H9 (cell line): ENCODE data around the gene CELA3B. TPM values are rescaled to one million over a fixed set of nuclear protein-coding genes. Genes with fewer than 3 reads are reported as not detected.
A peak's percentile ranks its signal among the peaks of the same experiment; 100 is the strongest.

Source experiments
- DNase-seq: peaks from one replicate; pipeline ENCODE4 v3.0.0-alpha.2; 2017
- H2AFZ ChIP-seq: one replicate; pipeline ENCODE4 v1.6.1; 2013; ENCODE audit warnings: mild to moderate bottlenecking, low read length, control low read depth, moderate library complexity
- H2AK5ac ChIP-seq: 2 replicates; pipeline ENCODE4 v1.6.1; 2013; ENCODE audit warnings: low read length, control low read depth, mixed read lengths; ENCODE audit not compliant: insufficient read length
- H2BK120ac ChIP-seq: one replicate; pipeline ENCODE4 v1.6.1; 2013; ENCODE audit warnings: low read depth, mild to moderate bottlenecking, low read length, control low read depth, inconsistent platforms; ENCODE audit not compliant: poor library complexity, severe bottlenecking
- H2BK12ac ChIP-seq: 2 replicates; pipeline ENCODE4 v1.6.1; 2013; ENCODE audit warnings: low read length, control low read depth, mixed read lengths, low read depth; ENCODE audit not compliant: insufficient read length
- H2BK15ac ChIP-seq: 2 replicates; pipeline ENCODE4 v1.6.1; 2013; ENCODE audit warnings: low read depth, low read length, control low read depth
- H2BK20ac ChIP-seq: one replicate; pipeline ENCODE4 v1.6.1; 2013; ENCODE audit warnings: low read depth, mild to moderate bottlenecking, low read length, control low read depth, inconsistent platforms; ENCODE audit not compliant: poor library complexity, severe bottlenecking
- H2BK5ac ChIP-seq: 2 replicates; pipeline ENCODE4 v1.6.1; 2013; ENCODE audit warnings: low read length, control low read depth, mixed read lengths; ENCODE audit not compliant: insufficient read length
- H3K14ac ChIP-seq: 2 replicates; pipeline ENCODE4 v1.6.1; 2013; ENCODE audit warnings: low read length, control low read depth; ENCODE audit not compliant: insufficient read depth
- H3K18ac ChIP-seq: 2 replicates; pipeline ENCODE4 v1.6.1; 2013; ENCODE audit warnings: low read depth, mild to moderate bottlenecking, mixed read lengths, low read length, control low read depth; ENCODE audit not compliant: insufficient read length
- H3K23ac ChIP-seq: 2 replicates; pipeline ENCODE4 v1.6.1; 2013; ENCODE audit warnings: low read length, control low read depth, mixed read lengths, low read depth; ENCODE audit not compliant: insufficient read length
- H3K23me2 ChIP-seq: 2 replicates; pipeline ENCODE4 v1.6.1; 2013; ENCODE audit warnings: low read depth, mild to moderate bottlenecking, mixed read lengths, low read length, control low read depth; ENCODE audit not compliant: insufficient read length, poor library complexity, severe bottlenecking
- H3K27ac ChIP-seq: 2 replicates; pipeline ENCODE4 v1.5.1; 2013; ENCODE audit warnings: low read length, control low read depth, mixed read lengths, low read depth; ENCODE audit not compliant: insufficient read length
- H3K27me3 ChIP-seq: 2 replicates; pipeline ENCODE4 v1.6.1; 2013; ENCODE audit warnings: low read length, control low read depth, inconsistent platforms; ENCODE audit not compliant: insufficient read depth
- H3K4ac ChIP-seq: 2 replicates; pipeline ENCODE4 v1.6.1; 2013; ENCODE audit warnings: low read depth, mild to moderate bottlenecking, control low read depth, inconsistent platforms, low read length, moderate library complexity
- H3K4me1 ChIP-seq: 2 replicates; pipeline ENCODE4 v1.6.1; 2013; ENCODE audit warnings: low read length, control low read depth, inconsistent platforms; ENCODE audit not compliant: insufficient read depth
- H3K4me2 ChIP-seq: 2 replicates; pipeline ENCODE4 v1.6.1; 2013; ENCODE audit warnings: low read length, control low read depth, mixed read lengths; ENCODE audit not compliant: insufficient read length, insufficient read depth
- H3K56ac ChIP-seq: 2 replicates; pipeline ENCODE4 v1.6.1; 2013; ENCODE audit warnings: low read depth, mild to moderate bottlenecking, mixed read lengths, low read length, control low read depth; ENCODE audit not compliant: insufficient read length
- H3K79me1 ChIP-seq: 2 replicates; pipeline ENCODE4 v1.6.1; 2013; ENCODE audit warnings: low read depth, mild to moderate bottlenecking, moderate library complexity, low read length, control low read depth, inconsistent platforms; ENCODE audit not compliant: insufficient read depth, poor library complexity, severe bottlenecking
- H3K79me2 ChIP-seq: 2 replicates; pipeline ENCODE4 v1.6.1; 2013; ENCODE audit warnings: low read length, control low read depth, inconsistent platforms; ENCODE audit not compliant: insufficient read depth
- H3K9ac ChIP-seq: 2 replicates; pipeline ENCODE4 v1.6.1; 2013; ENCODE audit warnings: low read length, control low read depth, mixed read lengths; ENCODE audit not compliant: insufficient read length; ENCODE audit errors: extremely low read depth
- H3K9me3 ChIP-seq: one replicate; pipeline ENCODE4 v1.6.1; 2013; ENCODE audit warnings: low read depth, low read length, inconsistent platforms; ENCODE audit not compliant: control insufficient read depth
- H3T11ph ChIP-seq: one replicate; pipeline ENCODE4 v1.6.1; 2013; ENCODE audit warnings: mild to moderate bottlenecking, low read length, control low read depth, inconsistent platforms
- H4K20me1 ChIP-seq: one replicate; pipeline ENCODE4 v1.6.1; 2013; ENCODE audit not compliant: control insufficient read depth, insufficient read length, insufficient read depth
- H4K5ac ChIP-seq: 2 replicates; pipeline ENCODE4 v1.6.1; 2013; ENCODE audit warnings: low read depth, mild to moderate bottlenecking, mixed read lengths, low read length, control low read depth; ENCODE audit not compliant: insufficient read length
- H4K8ac ChIP-seq: replicated peaks from 2 replicates; pipeline ENCODE4 v1.6.1; 2013; ENCODE audit warnings: low read length, control low read depth, mixed read lengths, low read depth; ENCODE audit not compliant: insufficient read length
- H4K91ac ChIP-seq: 2 replicates; pipeline ENCODE4 v1.6.1; 2013; ENCODE audit warnings: low read depth, mild to moderate bottlenecking, moderate library complexity, mixed read lengths, low read length, control low read depth; ENCODE audit not compliant: insufficient read length
- H3K27ac Mint-ChIP-seq, 3 experiments: 2 replicates in 2 of 3; 3 replicates in 1 of 3; pipeline ENCODE4 v1.8.0; 2020 to 2021; ENCODE audit warnings: mixed read lengths in 3 of 3, mild to moderate bottlenecking in 1 of 3, moderate library complexity in 1 of 3
- H3K27me3 Mint-ChIP-seq: 2 replicates; pipeline ENCODE4 v1.8.0; 2021; ENCODE audit warnings: low read depth, mild to moderate bottlenecking, moderate library complexity, mixed read lengths
- H3K36me3 Mint-ChIP-seq, 3 experiments: 2 replicates in 2 of 3; 3 replicates in 1 of 3; pipeline ENCODE4 v1.8.0; 2020 to 2021; ENCODE audit warnings: low read depth in 3 of 3, mixed read lengths in 3 of 3; ENCODE audit not compliant: insufficient read depth in 1 of 3
- H3K4me1 Mint-ChIP-seq, 2 experiments: 2 replicates each; pipeline ENCODE4 v1.8.0; 2020; ENCODE audit warnings: mixed read lengths in 2 of 2
- H3K4me3 Mint-ChIP-seq, 2 experiments: 2 replicates in 1 of 2; 3 replicates in 1 of 2; pipeline ENCODE4 v1.8.0; 2020 to 2021; ENCODE audit warnings: mild to moderate bottlenecking in 2 of 2, mixed read lengths in 2 of 2, moderate library complexity in 1 of 2
- H3K9me3 Mint-ChIP-seq, 2 experiments: 2 replicates in 1 of 2; 3 replicates in 1 of 2; pipeline ENCODE4 v1.8.0; 2020; ENCODE audit warnings: mild to moderate bottlenecking in 2 of 2, mixed read lengths in 2 of 2, moderate library complexity in 1 of 2
- CTCF ChIP-seq: fragments of 200-600 bp; sonication (generic); conservative IDR thresholded peaks from 3 replicates; pipeline ENCODE4 v1.8.0; 2021; ENCODE audit warnings: antibody characterized with exemption, mild to moderate bottlenecking
- WGBS: extraction: QIAGEN DNeasy Blood & Tissue Kit; methylation state at CpG from one replicate; pipeline ENCODE4 v1.1.7; 2013; ENCODE audit warnings: missing lambda C conversion rate, low lambda C conversion rate, mixed read lengths; ENCODE audit not compliant: insufficient read length; ENCODE audit errors: extremely low coverage; 5-methylcytosine and 5-hydroxymethylcytosine counted together
- total RNA-seq: library from RNA; stranded (reverse); gene quantifications from 2 replicates; pipeline ENCODE4 v1.2.1, GENCODE V29; 2021

The CELA3B gene
- total RNA-seq, 1 experiment from 2014 or later, result not detected

- no peak overlapping the region for H3K23ac ChIP-seq
- Mint-ChIP-seq H3K9me3 (peaks cover 0 to 5% of the 10 kb centered on the region in 2 experiments; a peak in 2 of 5 replicates), H3K27ac (no peak overlapping the region), H3K36me3 (peaks cover 0 to 15% (median 9%) of the 10 kb centered on the region in 3 experiments; a peak in 5 of 7 replicates), H3K4me1 (peaks cover 20 to 34% of the 10 kb centered on the region in 2 experiments), H3K4me3 (peak overlapping the region; percentile 83 to 87; a peak in 4 of 5 replicates), H3K27me3 (no peaks in the 10 kb centered on the region)
- H4K8ac ChIP-seq, result no peak overlapping the region
- no peak overlapping the region for H3K9ac ChIP-seq
- peaks cover 5% of the 10 kb centered on the region for H3K23me2 ChIP-seq
- no peaks in the 10 kb centered on the region for H3K9me3 ChIP-seq
- no peak overlapping the region for H4K91ac ChIP-seq
- no peak overlapping the region for H2AK5ac ChIP-seq
- H3K4ac ChIP-seq, result no peak overlapping the region
- H2BK5ac ChIP-seq, result no peak overlapping the region
- H3T11ph ChIP-seq, result no peak overlapping the region
- no peak overlapping the region for H3K18ac ChIP-seq
- no peak overlapping the region for H2BK20ac ChIP-seq
- no peak overlapping the region for H2BK12ac ChIP-seq
- no peaks in the 10 kb centered on the region for H3K79me2 ChIP-seq
- H4K20me1 ChIP-seq, result no peaks in the 10 kb centered on the region
- no peak overlapping the region for H4K5ac ChIP-seq
- H3K79me1 ChIP-seq, result no peaks in the 10 kb centered on the region
- H3K27me3 ChIP-seq, result no peaks in the 10 kb centered on the region
- H3K4me2 ChIP-seq, result no peak overlapping the region
- DNase-seq, result no peak
- H3K14ac ChIP-seq, result no peak overlapping the region
- no peak overlapping the region for H2BK120ac ChIP-seq
- H2BK15ac ChIP-seq, result no peak overlapping the region
- no peak overlapping the region for H3K27ac ChIP-seq
- TF ChIP-seq CTCF, result no peak
- no CpG with 5 or more reads among the region's 3 CpGs for WGBS
- H3K4me1 ChIP-seq, result peaks cover 3% of the 10 kb centered on the region; the same call in 1 of the 2 replicates
- H3K56ac ChIP-seq, result no peak overlapping the region
- no peak overlapping the region for H2AFZ ChIP-seq
Observed at GRCh38 chr1:22026924-22027289, 50.1 kb downstream of the CELA3B start.
